ENCODE data around the gene ZNF581.

Gene ZNF581

DNA sequence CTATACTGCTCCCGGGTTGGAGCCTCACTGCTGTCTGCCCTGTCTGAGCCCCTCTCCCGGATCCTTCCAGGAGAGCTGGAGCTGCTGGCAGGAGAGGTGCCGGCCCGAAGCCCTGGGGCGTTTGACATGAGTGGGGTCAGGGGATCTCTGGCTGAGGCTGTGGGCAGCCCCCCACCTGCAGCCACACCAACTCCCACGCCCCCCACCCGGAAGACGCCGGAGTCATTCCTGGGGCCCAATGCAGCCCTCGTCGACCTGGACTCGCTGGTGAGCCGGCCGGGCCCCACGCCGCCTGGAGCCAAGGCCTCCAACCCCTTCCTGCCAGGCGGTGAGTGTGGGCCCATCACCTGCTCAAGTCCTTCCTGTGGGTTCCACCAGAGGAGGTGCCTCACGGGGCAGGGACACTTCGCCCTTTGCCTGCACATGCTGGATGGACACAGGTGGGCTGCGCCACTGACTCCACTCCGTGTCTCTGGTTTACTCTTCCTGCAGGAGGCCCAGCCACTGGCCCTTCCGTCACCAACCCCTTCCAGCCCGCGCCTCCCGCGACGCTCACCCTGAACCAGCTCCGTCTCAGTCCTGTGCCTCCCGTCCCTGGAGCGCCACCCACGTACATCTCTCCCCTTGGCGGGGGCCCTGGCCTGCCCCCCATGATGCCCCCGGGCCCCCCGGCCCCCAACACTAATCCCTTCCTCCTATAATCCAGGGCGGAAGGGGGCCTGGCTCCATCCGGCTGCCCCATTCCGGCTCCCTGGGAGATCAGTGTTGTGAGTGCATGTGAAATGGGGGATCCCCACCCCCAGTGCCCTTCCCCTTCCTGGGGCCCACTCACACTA, 51.4 kb downstream of the ZNF581 start:
- peak in 3 of 42 donors; percentile 12 to 22 (median 13) for DNase-seq
- intact Hi-C loops (cut with DNase I): no loop called here
